Measurements from ENCODE around the gene ACTL7B. TPM values are rescaled to one million over a fixed set of nuclear protein-coding genes. Genes with fewer than 3 reads are reported as not detected.

The ACTL7B gene
- total and polyA plus RNA-seq, 2 donors (not counting 1 experiment from before 2014, with no cell fraction given), result 0.07 TPM; not detected in 1

DNA sequence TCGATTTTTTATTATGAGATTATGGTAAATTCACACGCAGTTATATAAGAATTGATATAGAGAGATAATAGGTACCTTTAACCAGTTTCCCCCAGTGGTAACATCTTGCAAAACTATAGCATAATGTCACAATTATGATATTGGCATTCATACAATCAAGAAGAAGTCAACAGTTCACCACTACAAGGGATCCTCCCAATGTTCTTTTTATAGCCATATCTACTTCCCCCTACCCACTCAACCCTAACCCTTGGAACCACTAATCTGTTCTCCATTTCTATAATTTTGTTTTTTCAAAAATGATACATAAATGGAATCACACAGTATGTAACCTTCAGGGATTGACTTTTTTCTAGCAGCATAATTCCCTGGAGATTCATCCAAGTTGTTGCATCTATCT lies 9.8 kb downstream of the ACTL7B start:
- no peak overlapping the region for H3K4me3 ChIP-seq (ENCODE audit: control extremely low read depth in 1 of 5, extremely low read depth in 1 of 5, insufficient read depth in 1 of 5, low read depth in 2 of 5, low read length in 4 of 5)
- H3K9me3 ChIP-seq (ENCODE audit: control extremely low read depth in 1 of 3, control insufficient read depth in 2 of 3, insufficient read depth in 1 of 3, low read length in 2 of 3), result no peaks in the 10 kb centered on the region
- H3K36me3 ChIP-seq (replicated peaks in 1 of 2; ENCODE audit: control extremely low read depth in 1 of 2, control insufficient read depth in 1 of 2, extremely low read depth in 1 of 2, insufficient read depth in 2 of 2, low read length in 1 of 2), result no peaks in the 10 kb centered on the region
- ChIA-PET POLR2A (no interaction called here), CTCF (no interaction called here)
- H3K27ac ChIP-seq (ENCODE audit: low read length in 2 of 2), result no peak overlapping the region
- Mint-ChIP-seq H3K27me3 (peaks cover 6% of the 10 kb centered on the region), H3K4me1 (peaks cover 18% of the 10 kb centered on the region), H3K27ac (no peak overlapping the region), H3K4me3 (no peak overlapping the region), H3K9me3 (ENCODE audit: insufficient read depth) (no peaks in the 10 kb centered on the region)
- no peak for ATAC-seq (ENCODE audit: low read depth)
- peaks cover 8 to 16% of the 10 kb centered on the region in 2 donors for H3K4me1 ChIP-seq (ENCODE audit: control insufficient read depth in 2 of 2, insufficient read depth in 2 of 2, low read length in 2 of 2)
- TF ChIP-seq, protein P1, sequence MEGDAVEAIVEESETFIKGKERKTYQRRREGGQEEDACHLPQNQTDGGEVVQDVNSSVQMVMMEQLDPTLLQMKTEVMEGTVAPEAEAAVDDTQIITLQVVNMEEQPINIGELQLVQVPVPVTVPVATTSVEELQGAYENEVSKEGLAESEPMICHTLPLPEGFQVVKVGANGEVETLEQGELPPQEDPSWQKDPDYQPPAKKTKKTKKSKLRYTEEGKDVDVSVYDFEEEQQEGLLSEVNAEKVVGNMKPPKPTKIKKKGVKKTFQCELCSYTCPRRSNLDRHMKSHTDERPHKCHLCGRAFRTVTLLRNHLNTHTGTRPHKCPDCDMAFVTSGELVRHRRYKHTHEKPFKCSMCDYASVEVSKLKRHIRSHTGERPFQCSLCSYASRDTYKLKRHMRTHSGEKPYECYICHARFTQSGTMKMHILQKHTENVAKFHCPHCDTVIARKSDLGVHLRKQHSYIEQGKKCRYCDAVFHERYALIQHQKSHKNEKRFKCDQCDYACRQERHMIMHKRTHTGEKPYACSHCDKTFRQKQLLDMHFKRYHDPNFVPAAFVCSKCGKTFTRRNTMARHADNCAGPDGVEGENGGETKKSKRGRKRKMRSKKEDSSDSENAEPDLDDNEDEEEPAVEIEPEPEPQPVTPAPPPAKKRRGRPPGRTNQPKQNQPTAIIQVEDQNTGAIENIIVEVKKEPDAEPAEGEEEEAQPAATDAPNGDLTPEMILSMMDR (IDR thresholded peaks at IDR 0.05), result no peak
- TF ChIP-seq EZH2 (IDR thresholded peaks at IDR 0.05; ENCODE audit: borderline replicate concordance, insufficient read depth, low read depth, low read length, poor library complexity, severe bottlenecking), result no peak
- intact Hi-C loops (cut with micrococcal nuclease), result no loop called here
- H3K9ac ChIP-seq (ENCODE audit: low read length), result no peak overlapping the region
- H3K27me3 ChIP-seq (replicated peaks in 1 of 4; ENCODE audit: control extremely low read depth in 1 of 4, control insufficient read depth in 3 of 4, insufficient read depth in 4 of 4, low read length in 3 of 4), result no peaks in the 10 kb centered on the region
- H4K20me1 ChIP-seq (ENCODE audit: control insufficient read depth, insufficient read depth, low read length, poor library complexity, severe bottlenecking), result no peaks in the 10 kb centered on the region
- DNase-seq, result no peak
- WGBS (ENCODE audit: insufficient coverage), result no CpG with 5 or more reads among the region's 2 CpGs
- H2AFZ ChIP-seq (ENCODE audit: insufficient read depth, low read depth, low read length, poor library complexity, severe bottlenecking), result no peak overlapping the region
- H3K4me2 ChIP-seq (replicated peaks; ENCODE audit: low read depth, low read length, poor library complexity, severe bottlenecking), result no peak overlapping the region
- no peaks in the 10 kb centered on the region for H3K79me2 ChIP-seq (ENCODE audit: control insufficient read depth, insufficient read depth, low read length)

DNA sequence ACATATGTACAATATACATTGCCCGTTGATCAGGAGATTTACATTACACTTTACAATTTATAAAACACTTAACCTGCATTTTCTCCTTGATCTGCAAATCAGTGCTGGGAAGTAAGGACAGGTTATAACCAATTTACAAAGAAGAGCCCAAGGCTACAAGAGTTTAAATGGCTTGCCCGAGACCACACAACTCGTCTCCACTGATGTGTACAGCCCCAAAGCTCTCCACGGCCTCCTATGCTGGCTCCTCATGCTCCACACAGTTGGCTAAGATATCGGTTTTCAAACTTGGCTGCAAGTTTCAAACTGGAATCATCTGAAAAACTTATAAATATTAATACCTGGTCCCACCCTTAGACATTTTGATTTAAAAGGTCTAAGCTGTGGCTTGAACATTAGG lies 10.3 kb downstream of the ACTL7B start:
- no peak overlapping the region for H3K27ac Mint-ChIP-seq
- 100% methylated on average over 1 of the region's 5 CpGs for WGBS (ENCODE audit: insufficient coverage)
- H3K4me1 ChIP-seq (ENCODE audit: control insufficient read depth in 2 of 2, insufficient read depth in 2 of 2, low read length in 2 of 2), result peaks cover 8 to 16% of the 10 kb centered on the region in 2 donors
- TF ChIP-seq EZH2 (IDR thresholded peaks at IDR 0.05; ENCODE audit: borderline replicate concordance, insufficient read depth, low read depth, low read length, poor library complexity, severe bottlenecking), result no peak
- TF ChIP-seq, protein P1 (IDR thresholded peaks at IDR 0.05), result no peak
- CTCF ChIA-PET, result no interaction called here
- H3K27me3 ChIP-seq (replicated peaks in 1 of 4; ENCODE audit: control extremely low read depth in 1 of 4, control insufficient read depth in 3 of 4, insufficient read depth in 4 of 4, low read length in 3 of 4), result no peaks in the 10 kb centered on the region
- peaks cover 6% of the 10 kb centered on the region for H3K27me3 Mint-ChIP-seq
- H3K27ac ChIP-seq (ENCODE audit: low read length in 2 of 2), result no peak overlapping the region
- no peaks in the 10 kb centered on the region for H3K9me3 ChIP-seq (ENCODE audit: control extremely low read depth in 1 of 3, control insufficient read depth in 2 of 3, insufficient read depth in 1 of 3, low read length in 2 of 3)
- H2AFZ ChIP-seq (ENCODE audit: insufficient read depth, low read depth, low read length, poor library complexity, severe bottlenecking), result no peak overlapping the region
- H3K36me3 ChIP-seq (replicated peaks in 1 of 2; ENCODE audit: control extremely low read depth in 1 of 2, control insufficient read depth in 1 of 2, extremely low read depth in 1 of 2, insufficient read depth in 2 of 2, low read length in 1 of 2), result no peaks in the 10 kb centered on the region
- no peaks in the 10 kb centered on the region for H3K9me3 Mint-ChIP-seq (ENCODE audit: insufficient read depth)
- no peaks in the 10 kb centered on the region for H4K20me1 ChIP-seq (ENCODE audit: control insufficient read depth, insufficient read depth, low read length, poor library complexity, severe bottlenecking)
- H3K4me3 Mint-ChIP-seq, result no peak overlapping the region
- DNase-seq (no peak), ATAC-seq (ENCODE audit: low read depth) (no peak)
- H3K4me2 ChIP-seq (replicated peaks; ENCODE audit: low read depth, low read length, poor library complexity, severe bottlenecking), result no peak overlapping the region
- H3K4me3 ChIP-seq (ENCODE audit: control extremely low read depth in 1 of 5, extremely low read depth in 1 of 5, insufficient read depth in 1 of 5, low read depth in 2 of 5, low read length in 4 of 5), result no peak overlapping the region
- intact Hi-C loops (cut with micrococcal nuclease), result no loop called here
- no peak overlapping the region for H3K9ac ChIP-seq (ENCODE audit: low read length)
- peaks cover 18% of the 10 kb centered on the region for H3K4me1 Mint-ChIP-seq
- POLR2A ChIA-PET, result no interaction called here
- no peaks in the 10 kb centered on the region for H3K79me2 ChIP-seq (ENCODE audit: control insufficient read depth, insufficient read depth, low read length)

All from B cell (primary cell).